ENCODE measurements around the gene NR2F1-AS1. TPM values are rescaled to one million over a fixed set of nuclear protein-coding genes. Genes with fewer than 3 reads are reported as not detected.

The NR2F1-AS1 gene
- total RNA-seq, 1 experiment from 2014 or later = 27.0 TPM

GRCh38 chr5:93395971-93396379, 185.0 kb downstream of the NR2F1-AS1 start:
- in situ Hi-C loops (cut with HindIII; ENCODE audit: low pct_unique_long_range_greater_than_20kb, low sequenced_read_pairs) (no loop called here), intact Hi-C loops (cut with micrococcal nuclease; ENCODE audit: unreplicated experiment) (no loop called here)
- POLR2A ChIA-PET = no interaction called here
- Histone ChIP-seq H3K9me3 (ENCODE audit: control insufficient read depth, insufficient read depth, low read depth, low read length) (no peaks in the 10 kb centered on the region), H3K36me3 (ENCODE audit: control insufficient read depth, insufficient read depth, low read length) (no peaks in the 10 kb centered on the region), H3K27me3 (ENCODE audit: control insufficient read depth, insufficient read depth, low read length) (no peaks in the 10 kb centered on the region), H3K27ac (ENCODE audit: low read length) (no peak overlapping the region), H3K4me3 (ENCODE audit: low read depth in 2 of 2, low read length in 2 of 2) (no peak overlapping the region), H3K4me1 (ENCODE audit: control insufficient read depth, insufficient read depth, low read length) (no peaks in the 10 kb centered on the region)
- BruUV-seq (replicated peaks) = no TSS peak
- no peak for ATAC-seq
- CTCF ChIA-PET = no interaction called here
- no peak for TF ChIP-seq POLR2AphosphoS5 (IDR thresholded peaks at IDR 0.05; ENCODE audit: low read depth, low read length)
- no peak for TF ChIP-seq TCF7L2 (IDR thresholded peaks at IDR 0.05; ENCODE audit: low read depth, low read length)
- TF ChIP-seq SIN3A (IDR thresholded peaks at IDR 0.05; ENCODE audit: borderline replicate concordance, insufficient read depth, low read depth, low read length) = no peak
- TF ChIP-seq, protein P1, sequence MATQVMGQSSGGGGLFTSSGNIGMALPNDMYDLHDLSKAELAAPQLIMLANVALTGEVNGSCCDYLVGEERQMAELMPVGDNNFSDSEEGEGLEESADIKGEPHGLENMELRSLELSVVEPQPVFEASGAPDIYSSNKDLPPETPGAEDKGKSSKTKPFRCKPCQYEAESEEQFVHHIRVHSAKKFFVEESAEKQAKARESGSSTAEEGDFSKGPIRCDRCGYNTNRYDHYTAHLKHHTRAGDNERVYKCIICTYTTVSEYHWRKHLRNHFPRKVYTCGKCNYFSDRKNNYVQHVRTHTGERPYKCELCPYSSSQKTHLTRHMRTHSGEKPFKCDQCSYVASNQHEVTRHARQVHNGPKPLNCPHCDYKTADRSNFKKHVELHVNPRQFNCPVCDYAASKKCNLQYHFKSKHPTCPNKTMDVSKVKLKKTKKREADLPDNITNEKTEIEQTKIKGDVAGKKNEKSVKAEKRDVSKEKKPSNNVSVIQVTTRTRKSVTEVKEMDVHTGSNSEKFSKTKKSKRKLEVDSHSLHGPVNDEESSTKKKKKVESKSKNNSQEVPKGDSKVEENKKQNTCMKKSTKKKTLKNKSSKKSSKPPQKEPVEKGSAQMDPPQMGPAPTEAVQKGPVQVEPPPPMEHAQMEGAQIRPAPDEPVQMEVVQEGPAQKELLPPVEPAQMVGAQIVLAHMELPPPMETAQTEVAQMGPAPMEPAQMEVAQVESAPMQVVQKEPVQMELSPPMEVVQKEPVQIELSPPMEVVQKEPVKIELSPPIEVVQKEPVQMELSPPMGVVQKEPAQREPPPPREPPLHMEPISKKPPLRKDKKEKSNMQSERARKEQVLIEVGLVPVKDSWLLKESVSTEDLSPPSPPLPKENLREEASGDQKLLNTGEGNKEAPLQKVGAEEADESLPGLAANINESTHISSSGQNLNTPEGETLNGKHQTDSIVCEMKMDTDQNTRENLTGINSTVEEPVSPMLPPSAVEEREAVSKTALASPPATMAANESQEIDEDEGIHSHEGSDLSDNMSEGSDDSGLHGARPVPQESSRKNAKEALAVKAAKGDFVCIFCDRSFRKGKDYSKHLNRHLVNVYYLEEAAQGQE (IDR thresholded peaks at IDR 0.05; ENCODE audit: insufficient read depth in 1 of 2, low read depth in 2 of 2, low read length in 1 of 2) = no peak
- TF ChIP-seq CTCF (IDR thresholded peaks at IDR 0.05) = no peak
- DNase-seq (ENCODE audit: low read depth, low spot score) = no peak

- TF ChIP-seq, protein P1 (IDR thresholded peaks at IDR 0.05; ENCODE audit: insufficient read depth in 1 of 2, low read depth in 2 of 2, low read length in 1 of 2) = no peak
- TF ChIP-seq CTCF (IDR thresholded peaks at IDR 0.05) = no peak
- TF ChIP-seq POLR2AphosphoS5 (IDR thresholded peaks at IDR 0.05; ENCODE audit: low read depth, low read length) = no peak
- TF ChIP-seq TCF7L2 (IDR thresholded peaks at IDR 0.05; ENCODE audit: low read depth, low read length) = no peak
- TF ChIP-seq SIN3A (IDR thresholded peaks at IDR 0.05; ENCODE audit: borderline replicate concordance, insufficient read depth, low read depth, low read length) = no peak
- no peak overlapping the region for H3K27ac ChIP-seq (ENCODE audit: low read length)
- intact Hi-C loops (cut with micrococcal nuclease; ENCODE audit: unreplicated experiment) (no loop called here), in situ Hi-C loops (cut with HindIII; ENCODE audit: low pct_unique_long_range_greater_than_20kb, low sequenced_read_pairs) (no loop called here)
- DNase-seq (ENCODE audit: low read depth, low spot score) = no peak
- H3K36me3 ChIP-seq (ENCODE audit: control insufficient read depth, insufficient read depth, low read length) = no peaks in the 10 kb centered on the region
- H3K9me3 ChIP-seq (ENCODE audit: control insufficient read depth, insufficient read depth, low read depth, low read length) = no peaks in the 10 kb centered on the region
- no peaks in the 10 kb centered on the region for H3K27me3 ChIP-seq (ENCODE audit: control insufficient read depth, insufficient read depth, low read length)
- ChIA-PET POLR2A (no interaction called here), CTCF (no interaction called here)
- no TSS peak for BruUV-seq (replicated peaks)
- H3K4me3 ChIP-seq (ENCODE audit: low read depth in 2 of 2, low read length in 2 of 2) = no peak overlapping the region
- no peaks in the 10 kb centered on the region for H3K4me1 ChIP-seq (ENCODE audit: control insufficient read depth, insufficient read depth, low read length)
- no peak for ATAC-seq
Observed at GRCh38 chr5:93395010-93395409, 186.0 kb downstream of the NR2F1-AS1 start.

Data from Panc1 (cell line).